Stimulated activated memory B cell treated with anti-CD40 and anti-IgM and Interleukin-4, amounts not matched to agents 10 μg/mL and 1 μg/mL and 100 μg/mL, for 72 hours (primary cell): ENCODE data around the gene PRLH.

Experiments used
- ATAC-seq: fragments of 150-1000 bp; cut with Tn5 transposase; 2 replicates; pipeline ENCODE4 v1.10.0; 2021
- H3K27ac Mint-ChIP-seq: one replicate; pipeline ENCODE4 v1.8.0; 2022; ENCODE audit warnings: mild to moderate bottlenecking, mixed read lengths
- H3K27me3 Mint-ChIP-seq: one replicate; pipeline ENCODE4 v1.8.0; 2022; ENCODE audit warnings: mixed read lengths
- H3K36me3 Mint-ChIP-seq: one replicate; pipeline ENCODE4 v1.8.0; 2022; ENCODE audit warnings: mixed read lengths
- H3K4me1 Mint-ChIP-seq: one replicate; pipeline ENCODE4 v1.8.0; 2022; ENCODE audit warnings: mixed read lengths
- H3K4me3 Mint-ChIP-seq: one replicate; pipeline ENCODE4 v1.8.0; 2022; ENCODE audit warnings: mild to moderate bottlenecking, moderate library complexity, mixed read lengths
- H3K9me3 Mint-ChIP-seq: one replicate; pipeline ENCODE4 v1.8.0; 2022; ENCODE audit warnings: mixed read lengths

Gene PRLH

GRCh38 chr2:237566401-237567235, at the start of gene PRLH:
TSS of gene PRLH (plus strand) at chr2:237566574. CDS start at chr2:237566574, 0 bp downstream.
- no peak for ATAC-seq
- Mint-ChIP-seq H3K4me3 (no peak within 1 kb of the TSS), H3K27ac (no peak within 1 kb of the TSS), H3K9me3 (peaks cover 3% of the 10 kb centered on the region), H3K27me3 (peaks cover 9% of the 10 kb centered on the region), H3K36me3 (no peaks in the 10 kb centered on the region), H3K4me1 (no peaks in the 10 kb centered on the region)

- Mint-ChIP-seq H3K27me3 (no peaks in the 10 kb centered on the region), H3K4me3 (no peak overlapping the region), H3K4me1 (peaks cover 5% of the 10 kb centered on the region), H3K27ac (no peak overlapping the region), H3K9me3 (peaks cover 14% of the 10 kb centered on the region), H3K36me3 (no peaks in the 10 kb centered on the region)
- no peak for ATAC-seq
Observed at GRCh38 chr2:237517163-237517562, 49.2 kb upstream of the PRLH start.

GRCh38 chr2:237517990-237518389, 48.4 kb upstream of the PRLH start:
- Mint-ChIP-seq H3K9me3 (peaks cover 14% of the 10 kb centered on the region), H3K4me1 (peaks cover 5% of the 10 kb centered on the region), H3K27me3 (no peaks in the 10 kb centered on the region), H3K27ac (no peak overlapping the region), H3K36me3 (no peaks in the 10 kb centered on the region), H3K4me3 (no peak overlapping the region)
- ATAC-seq: peak; percentile 3

- Mint-ChIP-seq H3K27me3 (no peaks in the 10 kb centered on the region), H3K36me3 (no peaks in the 10 kb centered on the region), H3K4me3 (no peak overlapping the region), H3K9me3 (peaks cover 14% of the 10 kb centered on the region), H3K4me1 (peaks cover 5% of the 10 kb centered on the region), H3K27ac (no peak overlapping the region)
- ATAC-seq: peak; percentile 28
Observed at GRCh38 chr2:237519506-237520245, 46.7 kb upstream of the PRLH start.

- H3K9me3 Mint-ChIP-seq: peaks cover 14% of the 10 kb centered on the region
- H3K27ac Mint-ChIP-seq: no peak overlapping the region
- no peaks in the 10 kb centered on the region for H3K36me3 Mint-ChIP-seq
- ATAC-seq: peak; percentile 10
- no peaks in the 10 kb centered on the region for H3K27me3 Mint-ChIP-seq
- peaks cover 1% of the 10 kb centered on the region for H3K4me1 Mint-ChIP-seq
- H3K4me3 Mint-ChIP-seq: no peak overlapping the region
Observed at GRCh38 chr2:237520290-237520689, 46.1 kb upstream of the PRLH start.

- Mint-ChIP-seq H3K27ac (no peak overlapping the region), H3K4me3 (no peak overlapping the region), H3K4me1 (peaks cover 6% of the 10 kb centered on the region), H3K36me3 (no peaks in the 10 kb centered on the region), H3K27me3 (no peaks in the 10 kb centered on the region), H3K9me3 (no peaks in the 10 kb centered on the region)
- no peak for ATAC-seq
Observed at GRCh38 chr2:237524631-237525030, 41.7 kb upstream of the PRLH start.

- no peak overlapping the region for H3K4me3 Mint-ChIP-seq
- H3K36me3 Mint-ChIP-seq: no peaks in the 10 kb centered on the region
- H3K27ac Mint-ChIP-seq: no peak overlapping the region
- peaks cover 16% of the 10 kb centered on the region for H3K4me1 Mint-ChIP-seq
- no peak for ATAC-seq
- no peaks in the 10 kb centered on the region for H3K27me3 Mint-ChIP-seq
- no peaks in the 10 kb centered on the region for H3K9me3 Mint-ChIP-seq
Observed at GRCh38 chr2:237525559-237526157, 40.7 kb upstream of the PRLH start.

- no peaks in the 10 kb centered on the region for H3K27me3 Mint-ChIP-seq
- no peak overlapping the region for H3K27ac Mint-ChIP-seq
- H3K36me3 Mint-ChIP-seq: no peaks in the 10 kb centered on the region
- no peak overlapping the region for H3K4me3 Mint-ChIP-seq
- H3K9me3 Mint-ChIP-seq: no peaks in the 10 kb centered on the region
- ATAC-seq: no peak
- H3K4me1 Mint-ChIP-seq: peaks cover 21% of the 10 kb centered on the region
Observed at GRCh38 chr2:237527233-237527632, 39.1 kb upstream of the PRLH start.

- Mint-ChIP-seq H3K36me3 (no peaks in the 10 kb centered on the region), H3K27me3 (no peaks in the 10 kb centered on the region), H3K27ac (no peak overlapping the region), H3K9me3 (no peaks in the 10 kb centered on the region), H3K4me3 (no peak overlapping the region), H3K4me1 (peaks cover 21% of the 10 kb centered on the region)
- ATAC-seq: no peak
Observed at GRCh38 chr2:237527766-237528165, 38.6 kb upstream of the PRLH start.

- peak; percentile 91 for ATAC-seq
- Mint-ChIP-seq H3K27me3 (no peaks in the 10 kb centered on the region), H3K27ac (peak overlapping the region; percentile 27), H3K36me3 (no peaks in the 10 kb centered on the region), H3K4me1 (peaks cover 27% of the 10 kb centered on the region), H3K9me3 (no peaks in the 10 kb centered on the region), H3K4me3 (no peak overlapping the region)
Observed at GRCh38 chr2:237529452-237530402, 36.6 kb upstream of the PRLH start.

- no peak overlapping the region for H3K4me3 Mint-ChIP-seq
- H3K27me3 Mint-ChIP-seq: no peaks in the 10 kb centered on the region
- no peaks in the 10 kb centered on the region for H3K9me3 Mint-ChIP-seq
- H3K36me3 Mint-ChIP-seq: no peaks in the 10 kb centered on the region
- H3K27ac Mint-ChIP-seq: no peak overlapping the region
- H3K4me1 Mint-ChIP-seq: peaks cover 27% of the 10 kb centered on the region
- ATAC-seq: peak; percentile 27
Observed at GRCh38 chr2:237530472-237531433, 35.6 kb upstream of the PRLH start.

GRCh38 chr2:237532160-237532559, 34.2 kb upstream of the PRLH start:
- Mint-ChIP-seq H3K27ac (no peak overlapping the region), H3K4me1 (peaks cover 27% of the 10 kb centered on the region), H3K27me3 (no peaks in the 10 kb centered on the region), H3K36me3 (no peaks in the 10 kb centered on the region), H3K4me3 (no peak overlapping the region), H3K9me3 (no peaks in the 10 kb centered on the region)
- ATAC-seq: no peak

GRCh38 chr2:237533668-237534161, 32.7 kb upstream of the PRLH start:
- Mint-ChIP-seq H3K36me3 (no peaks in the 10 kb centered on the region), H3K9me3 (no peaks in the 10 kb centered on the region), H3K27me3 (peaks cover 11% of the 10 kb centered on the region), H3K27ac (no peak overlapping the region), H3K4me3 (no peak overlapping the region), H3K4me1 (peaks cover 27% of the 10 kb centered on the region)
- ATAC-seq: peak; percentile 54

- no peak overlapping the region for H3K4me3 Mint-ChIP-seq
- H3K36me3 Mint-ChIP-seq: no peaks in the 10 kb centered on the region
- no peak overlapping the region for H3K27ac Mint-ChIP-seq
- H3K4me1 Mint-ChIP-seq: peaks cover 24% of the 10 kb centered on the region
- no peaks in the 10 kb centered on the region for H3K9me3 Mint-ChIP-seq
- H3K27me3 Mint-ChIP-seq: peaks cover 16% of the 10 kb centered on the region
- no peak for ATAC-seq
Observed at GRCh38 chr2:237534380-237534779, 32.0 kb upstream of the PRLH start.
